Measurements from ENCODE around the gene SYS1. TPM values are rescaled to one million over a fixed set of nuclear protein-coding genes. Genes with fewer than 3 reads are reported as not detected.

SYS1 gene
- polyA plus RNA-seq, 1 of the 3 experiments (the other 2 are of a cell fraction) = 26.5 TPM

- TF ChIP-seq USF2 (IDR thresholded peaks at IDR 0.05; ENCODE audit: borderline replicate concordance, low read depth, low read length) (no peak), GATA2 (CRISPR knock-in tag; IDR thresholded peaks at IDR 0.05) (no peak), EP300 (IDR thresholded peaks at IDR 0.05; ENCODE audit: borderline replicate concordance in 1 of 2, low read depth in 1 of 2, low read length in 1 of 2) (no peak), NFIC (IDR thresholded peaks at IDR 0.05; ENCODE audit: borderline replicate concordance) (no peak), ZBTB33 (IDR thresholded peaks at IDR 0.05; ENCODE audit: borderline replicate concordance, low read depth) (no peak), EZH2phosphoT487 (IDR thresholded peaks at IDR 0.05; ENCODE audit: borderline replicate concordance, low read depth) (no peak), SIN3A (IDR thresholded peaks at IDR 0.05; ENCODE audit: borderline replicate concordance, low read depth, low read length) (no peak)
Observed at GRCh38 chr20:45313943-45314342, 49.0 kb upstream of the SYS1 start (continued).

- peaks cover 12% of the 10 kb centered on the region; the same call in 1 of the 2 replicates for H3K27me3 ChIP-seq (ENCODE audit: insufficient read depth)
- ChIA-PET CTCF (interaction anchor here (0.6 to 9.8 kb wide), 8 partner anchors 8 to 456 kb away, joined by 3 to 122 read pairs (median 6); partner anchors contain the start of gene SYS1), POLR2A (no interaction called here)
- WGBS (ENCODE audit: low lambda C conversion rate) = 85% methylated on average over 4 of the region's 4 CpGs
- TF ChIP-seq NRF1 (IDR thresholded peaks at IDR 0.05; ENCODE audit: low read depth, low read length) = no peak
- no peak for TF ChIP-seq TAF1 (IDR thresholded peaks at IDR 0.05; ENCODE audit: borderline replicate concordance, low read depth, low read length)
- no peak for TF ChIP-seq USF2 (IDR thresholded peaks at IDR 0.05; ENCODE audit: borderline replicate concordance, low read depth, low read length)
- TF ChIP-seq RAD21 (IDR thresholded peaks at IDR 0.05; ENCODE audit: low read length) = no peak
- no peak for TF ChIP-seq MXI1 (IDR thresholded peaks at IDR 0.05; ENCODE audit: low read depth, low read length)
- no peak for TF ChIP-seq ZBTB33 (IDR thresholded peaks at IDR 0.05; ENCODE audit: borderline replicate concordance, low read depth)
- no peak for TF ChIP-seq PBX3 (IDR thresholded peaks at IDR 0.05)
- TF ChIP-seq TCF12 (IDR thresholded peaks at IDR 0.05) = no peak
- TF ChIP-seq GATA2 (CRISPR knock-in tag; IDR thresholded peaks at IDR 0.05) = no peak
- TF ChIP-seq USF1 (IDR thresholded peaks at IDR 0.05; ENCODE audit: borderline replicate concordance, low read depth) = no peak
- TF ChIP-seq SMC3 (IDR thresholded peaks at IDR 0.05; ENCODE audit: low read depth, low read length) = no peak
- no peak for TF ChIP-seq SIN3A (IDR thresholded peaks at IDR 0.05; ENCODE audit: borderline replicate concordance, low read depth, low read length)
- H3K4me3 ChIP-seq (ENCODE audit: low read depth in 2 of 2, low read length in 1 of 2) = no peak overlapping the region
- no peaks in the 10 kb centered on the region for H3K36me3 ChIP-seq (replicated peaks in 1 of 2; ENCODE audit: control insufficient read depth in 1 of 2, insufficient read depth in 2 of 2, low read length in 1 of 2)
- H3K9me2 ChIP-seq = no peaks in the 10 kb centered on the region
- no peak overlapping the region for H3K9ac ChIP-seq
- H3K79me2 ChIP-seq (ENCODE audit: insufficient read depth) = no peaks in the 10 kb centered on the region
- H3K4me2 ChIP-seq = no peak overlapping the region
- H3F3A ChIP-seq (replicated peaks; ENCODE audit: insufficient read depth) = no peaks in the 10 kb centered on the region
- no peak overlapping the region for H3K27ac ChIP-seq (ENCODE audit: low read depth in 2 of 2, low read length in 1 of 2)
- no peak for DNase-seq
- H4K20me1 ChIP-seq (ENCODE audit: insufficient read depth) = no peaks in the 10 kb centered on the region
- no peaks in the 10 kb centered on the region for H3K9me3 ChIP-seq
- H2AFZ ChIP-seq (ENCODE audit: low read depth) = no peak overlapping the region
- H3K4me1 ChIP-seq (ENCODE audit: control insufficient read depth in 1 of 2, insufficient read depth in 2 of 2, low read depth in 1 of 2, low read length in 1 of 2) = no peaks in the 10 kb centered on the region
Observed at GRCh38 chr20:45315672-45316071, 47.3 kb upstream of the SYS1 start.
